Lower leg skin (tissue), 3 donors: ENCODE measurements around the gene CLASP2.

Experiments used
- CTCF ChIP-seq, 3 donors: fragments of 450-650 bp; IDR thresholded peaks; one replicate each; pipeline ENCODE4 v1.5.1; 2016; ENCODE audit warnings: antibody characterized with exemption in 3 of 3, mild to moderate bottlenecking in 3 of 3, moderate library complexity in 2 of 3
- POLR2A ChIP-seq, 2 donors: fragments of 450-650 bp; IDR thresholded peaks; one replicate each; pipeline ENCODE4 v1.6.1; 2016 to 2017; ENCODE audit warnings: antibody characterized with exemption in 2 of 2, mild to moderate bottlenecking in 1 of 2, moderate library complexity in 1 of 2

DNA sequence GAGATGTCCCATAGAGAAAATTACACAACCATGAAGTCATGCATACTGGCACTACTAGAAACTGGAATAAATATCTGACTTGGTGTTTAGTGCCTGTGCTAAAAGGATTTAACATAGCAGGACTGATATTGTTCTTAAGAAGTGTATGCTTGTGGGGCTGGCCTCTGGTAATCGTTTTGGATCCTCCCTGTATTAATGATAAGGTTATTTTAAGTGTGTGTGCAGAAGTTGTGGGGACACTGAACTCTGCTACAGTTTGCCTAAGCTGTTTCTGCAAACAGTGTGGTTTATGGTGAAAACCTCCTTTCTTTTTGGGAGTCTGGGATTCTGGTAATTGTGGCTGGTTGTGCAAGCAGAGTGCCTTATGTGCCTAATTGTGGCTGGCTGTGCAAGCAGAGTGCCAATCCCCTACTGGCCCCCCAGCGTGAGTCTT lies 120.8 kb downstream of the CLASP2 start:
- TF ChIP-seq CTCF (IDR thresholded peaks at IDR 0.05) (no peak), POLR2A (IDR thresholded peaks at IDR 0.05) (no peak)
